Activated CD4-positive, alpha-beta T cell treated with anti-CD3 and anti-CD28 coated beads for 36 hours (primary cell): Measurements from ENCODE around the gene SHFL. TPM values are rescaled to one million over a fixed set of nuclear protein-coding genes. Genes with fewer than 3 reads are reported as not detected.

Experiments
- ATAC-seq: fragments of 200-7000 bp; cut with Tn5 transposase; one replicate; pipeline ENCODE4 v1.10.0; 2021; ENCODE audit warnings: mild to moderate bottlenecking, moderate library complexity
- CTCF ChIA-PET: fragments of 350-600 bp; sonication (Branson Sonifier 250); formaldehyde crosslinking; loops from one replicate; lab custom pipeline; 2021; ENCODE audit warnings: antibody characterized with exemption; lab: Charles Lee
- POLR2A ChIA-PET: fragments of 350-600 bp; sonication (Branson Sonifier 250); formaldehyde crosslinking; loops from one replicate; lab custom pipeline; 2021; ENCODE audit warnings: antibody characterized with exemption, inconsistent platforms; lab: Charles Lee
- DNase-seq: peaks from one replicate; pipeline ENCODE4 v3.0.0-alpha.2; 2020
- H3K27ac Mint-ChIP-seq: one replicate; pipeline ENCODE4 v1.8.0; 2021; ENCODE audit warnings: mixed read lengths
- H3K27me3 Mint-ChIP-seq: one replicate; pipeline ENCODE4 v1.8.0; 2021; ENCODE audit warnings: mixed read lengths
- H3K36me3 Mint-ChIP-seq: one replicate; pipeline ENCODE4 v1.8.0; 2021; ENCODE audit warnings: low read depth, mixed read lengths
- H3K4me1 Mint-ChIP-seq: one replicate; pipeline ENCODE4 v1.8.0; 2021; ENCODE audit warnings: mixed read lengths
- H3K4me3 Mint-ChIP-seq: one replicate; pipeline ENCODE4 v1.8.0; 2021; ENCODE audit warnings: mild to moderate bottlenecking, moderate library complexity, mixed read lengths
- H3K9me3 Mint-ChIP-seq: one replicate; pipeline ENCODE4 v1.8.0; 2021; ENCODE audit warnings: low read depth, mixed read lengths
- intact Hi-C, 2 experiments: fragments of 100-400 bp; cut with DNase I in 1 of 2; cut with micrococcal nuclease in 1 of 2; formaldehyde crosslinking; loops; one replicate each; pipeline versions ENCODE4 v1.14.2 to v1.15.1; 2022 to 2024; cut with DNase I, micrococcal nuclease
- total RNA-seq, 2 experiments: library from RNA; stranded (reverse); gene quantifications; one replicate each; pipeline ENCODE4 v1.2.3, GENCODE V29; 2021

The SHFL gene
- total RNA-seq, 2 experiments from 2014 or later = 49.8 to 62.6 TPM

DNA sequence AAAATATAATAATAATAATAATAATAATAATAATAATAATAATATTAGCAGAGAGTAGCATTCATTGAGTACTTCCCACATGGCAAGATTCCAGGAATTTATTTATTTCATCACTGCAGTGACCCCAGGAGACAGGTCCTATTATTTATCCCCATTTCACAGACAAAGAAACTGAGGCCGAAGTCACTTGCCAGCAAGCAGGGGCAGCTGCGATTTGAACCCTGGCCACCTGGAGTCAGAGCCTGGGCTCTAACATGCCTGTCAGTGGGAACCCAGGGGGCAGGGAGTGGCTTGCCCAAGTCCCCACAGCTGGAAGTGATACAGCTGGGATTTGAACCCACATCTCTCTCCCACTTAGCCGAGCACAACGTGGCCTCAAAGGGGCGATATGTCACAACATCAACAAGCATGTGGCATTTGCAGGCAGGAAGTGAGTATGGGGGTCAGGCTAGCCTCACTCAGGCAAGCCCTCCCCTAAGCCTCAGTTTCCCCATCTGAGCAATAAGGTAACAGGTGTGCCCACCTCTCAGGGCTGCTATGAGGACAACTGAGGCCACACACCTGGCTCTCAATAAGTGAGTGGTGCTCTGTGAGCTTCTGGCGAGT lies 2.9 kb downstream of the SHFL start:
- no peak for DNase-seq
- Mint-ChIP-seq H3K27ac (no peak overlapping the region), H3K36me3 (peaks cover 39% of the 10 kb centered on the region), H3K4me1 (peaks cover 11% of the 10 kb centered on the region), H3K9me3 (no peaks in the 10 kb centered on the region), H3K4me3 (no peak overlapping the region), H3K27me3 (no peaks in the 10 kb centered on the region)
- no peak for ATAC-seq
- ChIA-PET CTCF (interaction anchor here (0.8 kb wide), 1 partner anchor 19 kb away, joined by 3 read pairs; no protein-coding TSS in a partner anchor), POLR2A (no interaction called here)
- intact Hi-C loops = no loop called here

DNA sequence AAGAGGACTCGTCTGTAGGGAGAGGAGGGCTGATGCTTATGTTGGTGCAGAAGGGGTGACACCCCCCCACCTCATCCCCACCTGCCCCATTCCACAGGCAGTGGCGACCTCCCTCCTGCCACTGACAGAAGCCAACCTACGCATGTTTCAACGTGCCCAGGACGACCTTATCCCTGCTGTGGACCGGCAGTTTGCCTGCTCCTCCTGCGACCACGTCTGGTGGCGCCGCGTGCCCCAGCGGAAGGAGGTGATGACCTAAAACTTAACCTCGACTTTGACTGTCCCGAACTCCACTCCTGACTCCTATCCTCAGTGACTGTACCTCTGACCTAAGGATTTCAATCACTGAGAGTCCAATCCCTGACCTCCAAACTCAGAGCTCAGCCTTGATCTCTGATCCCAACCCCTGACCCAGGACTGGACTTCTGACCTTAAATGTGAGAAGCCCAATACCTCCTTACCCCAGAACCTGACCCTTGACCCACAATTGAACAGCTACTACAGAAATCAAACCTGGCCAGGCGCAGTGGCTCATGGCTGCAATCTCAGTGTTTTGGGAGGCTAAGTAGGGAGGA lies 3.8 kb downstream of the SHFL start:
- ATAC-seq (no peak), DNase-seq (no peak)
- peaks cover 11% of the 10 kb centered on the region for H3K4me1 Mint-ChIP-seq
- intact Hi-C loops = no loop called here
- peaks cover 46% of the 10 kb centered on the region for H3K36me3 Mint-ChIP-seq
- no peak overlapping the region for H3K4me3 Mint-ChIP-seq
- no peaks in the 10 kb centered on the region for H3K9me3 Mint-ChIP-seq
- POLR2A ChIA-PET = no interaction called here
- no peaks in the 10 kb centered on the region for H3K27me3 Mint-ChIP-seq
- H3K27ac Mint-ChIP-seq = peak overlapping the region; percentile 45
- CTCF ChIA-PET = interaction anchor here (0.6 to 1.3 kb wide), 4 partner anchors 9 to 1291 kb away, joined by 3 to 4 read pairs (median 4); no protein-coding TSS in a partner anchor

DNA sequence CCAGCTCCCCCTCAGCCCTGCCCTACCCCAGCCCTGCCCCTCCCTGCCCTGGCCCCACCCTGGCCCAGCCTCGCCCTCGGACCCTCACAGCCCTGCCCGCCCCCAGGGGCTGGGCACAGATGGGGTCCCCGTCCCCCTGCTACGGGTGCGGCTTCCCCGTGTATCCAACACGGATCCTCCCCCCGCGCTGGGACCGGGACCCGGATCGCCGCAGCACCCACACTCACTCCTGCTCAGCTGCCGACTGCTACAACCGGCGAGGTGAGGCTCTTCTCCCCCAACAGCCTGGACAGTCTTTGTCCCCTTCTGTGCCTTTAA lies 5.2 kb downstream of the SHFL start:
- H3K9me3 Mint-ChIP-seq = no peaks in the 10 kb centered on the region
- DNase-seq (no peak), ATAC-seq (no peak)
- CTCF ChIA-PET = no interaction called here
- H3K27me3 Mint-ChIP-seq = no peaks in the 10 kb centered on the region
- POLR2A ChIA-PET = no interaction called here
- H3K4me1 Mint-ChIP-seq = peaks cover 14% of the 10 kb centered on the region
- H3K4me3 Mint-ChIP-seq = no peak overlapping the region
- peaks cover 53% of the 10 kb centered on the region for H3K36me3 Mint-ChIP-seq
- H3K27ac Mint-ChIP-seq = no peak overlapping the region
- intact Hi-C loops = no loop called here

DNA sequence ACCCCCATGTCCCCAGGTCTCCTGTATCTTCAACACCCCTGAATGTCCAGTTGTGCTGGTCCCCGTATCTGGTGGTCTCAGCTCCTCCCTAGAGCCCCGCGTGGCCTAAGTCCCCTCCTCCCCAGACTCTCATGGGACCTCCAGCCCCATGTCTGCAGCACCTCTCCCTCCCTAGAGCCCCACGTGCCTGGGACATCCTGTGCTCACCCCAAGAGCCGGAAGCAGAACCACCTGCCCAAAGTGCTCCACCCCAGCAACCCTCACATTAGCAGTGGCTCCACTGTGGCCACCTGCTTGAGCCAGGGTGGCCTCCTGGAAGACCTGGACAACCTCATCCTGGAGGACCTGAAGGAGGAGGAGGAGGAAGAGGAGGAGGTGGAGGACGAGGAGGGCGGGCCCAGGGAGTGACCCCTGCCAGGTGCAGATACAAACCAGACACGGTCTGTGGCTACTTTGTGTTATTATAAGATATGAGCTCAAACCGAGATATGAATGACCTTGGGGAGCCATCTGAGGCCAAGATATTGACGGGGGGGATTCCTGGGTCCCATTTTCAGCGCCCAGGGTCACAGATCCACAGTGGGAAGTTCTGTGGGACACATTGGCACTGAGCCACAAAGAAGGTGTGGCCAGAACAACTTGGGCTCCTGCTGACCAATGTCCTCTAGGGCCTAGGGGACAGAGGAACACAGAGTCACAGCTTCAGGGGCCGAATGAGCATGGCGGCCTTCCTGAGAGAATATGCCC lies 6.0 kb downstream of the SHFL start:
- H3K4me1 Mint-ChIP-seq = peaks cover 15% of the 10 kb centered on the region
- no peaks in the 10 kb centered on the region for H3K27me3 Mint-ChIP-seq
- ATAC-seq (no peak), DNase-seq (no peak)
- ChIA-PET CTCF (no interaction called here), POLR2A (no interaction called here)
- H3K9me3 Mint-ChIP-seq = no peaks in the 10 kb centered on the region
- peaks cover 52% of the 10 kb centered on the region for H3K36me3 Mint-ChIP-seq
- no peak overlapping the region for H3K27ac Mint-ChIP-seq
- intact Hi-C loops = no loop called here
- no peak overlapping the region for H3K4me3 Mint-ChIP-seq

DNA sequence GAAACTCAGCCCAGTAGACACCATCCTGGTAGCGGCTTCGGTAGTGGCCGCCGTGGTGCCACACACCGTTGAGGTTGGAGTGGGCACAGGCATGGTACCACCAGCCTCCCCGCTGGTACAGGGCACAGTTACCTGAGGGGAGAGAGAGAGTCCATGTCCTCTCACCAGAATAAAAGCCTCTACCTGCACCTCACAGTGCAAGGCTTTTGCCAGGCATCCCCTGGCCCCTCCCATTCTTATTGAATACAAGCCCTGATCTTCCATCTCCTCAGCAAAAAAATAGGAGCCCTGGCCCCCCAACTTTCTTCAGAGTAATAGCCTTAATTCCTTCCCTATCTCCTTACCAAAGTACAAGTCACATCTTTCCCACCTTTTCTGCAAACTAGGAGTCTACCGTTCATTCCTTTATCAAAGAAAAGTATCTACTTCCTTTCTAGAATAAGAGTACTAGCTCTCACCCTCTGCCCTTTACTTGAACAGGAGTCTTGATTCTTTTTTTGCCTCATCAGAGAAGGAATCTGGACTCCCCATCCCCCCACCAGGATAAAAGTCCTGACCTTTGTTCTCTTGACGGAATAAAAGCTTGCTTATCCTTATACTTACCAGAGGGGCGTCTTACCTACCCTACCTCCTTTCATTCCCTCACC lies 6.7 kb downstream of the SHFL start:
- ATAC-seq (no peak), DNase-seq (no peak)
- no peak overlapping the region for H3K27ac Mint-ChIP-seq

DNA sequence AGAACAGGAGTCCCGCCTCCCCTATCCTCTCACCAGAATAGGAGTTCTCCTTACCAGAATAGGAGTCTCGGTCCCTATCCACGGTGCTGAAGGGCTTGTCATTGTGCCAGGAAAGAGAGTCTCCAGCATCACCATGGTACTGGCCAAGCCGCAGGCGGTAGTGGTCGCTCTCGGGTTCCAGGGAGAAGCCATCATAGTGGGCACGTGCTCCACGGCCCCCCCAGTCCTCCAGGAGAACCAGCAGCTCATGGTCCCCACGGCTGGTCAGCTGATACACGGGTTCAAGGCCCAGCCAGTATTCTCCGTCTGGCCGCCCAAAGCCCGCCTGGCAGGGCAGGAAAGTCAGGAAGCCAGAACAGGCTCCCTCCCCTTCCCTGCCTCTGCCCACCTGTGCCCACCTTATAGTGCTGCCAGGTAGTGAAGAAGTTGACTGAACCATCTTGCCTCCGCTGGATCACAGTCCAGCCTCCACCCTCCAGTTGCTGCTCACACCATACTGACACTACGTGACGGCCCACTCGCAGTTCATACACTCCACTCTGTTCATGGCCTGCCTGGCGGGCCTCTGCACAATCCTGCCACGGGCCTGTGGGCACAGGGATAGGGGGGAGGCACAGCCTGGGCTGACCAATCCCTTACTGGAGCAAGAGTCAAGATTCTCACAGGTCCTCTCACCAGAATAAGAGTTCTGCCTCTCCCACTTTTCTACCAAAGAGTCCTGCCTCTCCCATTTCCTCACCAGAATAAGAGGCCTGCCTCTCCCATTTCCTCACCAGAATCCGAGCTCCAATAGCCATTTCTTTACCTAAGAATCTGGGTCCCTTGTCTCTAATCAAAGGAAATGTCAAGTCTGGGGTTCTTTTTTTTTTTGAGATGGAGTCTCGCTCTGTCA lies 7.4 kb downstream of the SHFL start:
- DNase-seq (peak; percentile 39), ATAC-seq (no peak)
- no peak overlapping the region for H3K4me3 Mint-ChIP-seq
- H3K27ac Mint-ChIP-seq = no peak overlapping the region
- CTCF ChIA-PET = no interaction called here
- intact Hi-C loops = no loop called here
- H3K27me3 Mint-ChIP-seq = no peaks in the 10 kb centered on the region
- peaks cover 46% of the 10 kb centered on the region for H3K36me3 Mint-ChIP-seq
- POLR2A ChIA-PET = no interaction called here
- H3K9me3 Mint-ChIP-seq = no peaks in the 10 kb centered on the region
- peaks cover 12% of the 10 kb centered on the region for H3K4me1 Mint-ChIP-seq

More for the DNA sequence above, 6.7 kb downstream of the SHFL start:
- CTCF ChIA-PET = no interaction called here
- Mint-ChIP-seq H3K4me3 (no peak overlapping the region), H3K4me1 (peaks cover 8% of the 10 kb centered on the region), H3K27me3 (no peaks in the 10 kb centered on the region), H3K9me3 (no peaks in the 10 kb centered on the region), H3K36me3 (peaks cover 46% of the 10 kb centered on the region)
- POLR2A ChIA-PET = no interaction called here
- intact Hi-C loops = no loop called here

DNA sequence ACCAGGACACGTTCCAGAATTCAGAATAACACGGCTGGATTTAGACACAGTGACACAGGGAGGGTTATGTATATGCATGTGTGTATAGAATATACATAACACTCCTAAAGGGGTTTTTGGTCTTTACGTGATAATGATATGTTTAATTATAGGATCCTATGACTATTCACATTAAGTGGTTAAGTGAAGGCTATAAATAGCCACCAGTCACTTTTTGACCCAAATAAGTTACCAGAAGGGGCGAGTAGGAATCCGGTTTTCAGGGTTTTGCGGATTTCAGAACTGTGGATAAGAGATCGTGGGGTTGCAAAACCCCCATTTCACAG lies 9.5 kb downstream of the SHFL start:
- Mint-ChIP-seq H3K4me1 (peaks cover 25% of the 10 kb centered on the region), H3K27me3 (no peaks in the 10 kb centered on the region), H3K27ac (no peak overlapping the region), H3K4me3 (no peak overlapping the region), H3K9me3 (no peaks in the 10 kb centered on the region), H3K36me3 (peaks cover 42% of the 10 kb centered on the region)
- intact Hi-C loops = no loop called here
- ChIA-PET CTCF (interaction anchor here (0.7 to 1.4 kb wide), 8 partner anchors 9 to 165 kb away, joined by 3 to 5 read pairs (median 4); partner anchors contain the start of genes P2RY11 and PPAN), POLR2A (interaction anchor here (1.0 to 1.4 kb wide), 3 partner anchors 9 to 13 kb away, joined by 4 to 7 read pairs (median 5); partner anchors contain the start of gene PPAN)
- no peak for ATAC-seq
- no peak for DNase-seq

DNA sequence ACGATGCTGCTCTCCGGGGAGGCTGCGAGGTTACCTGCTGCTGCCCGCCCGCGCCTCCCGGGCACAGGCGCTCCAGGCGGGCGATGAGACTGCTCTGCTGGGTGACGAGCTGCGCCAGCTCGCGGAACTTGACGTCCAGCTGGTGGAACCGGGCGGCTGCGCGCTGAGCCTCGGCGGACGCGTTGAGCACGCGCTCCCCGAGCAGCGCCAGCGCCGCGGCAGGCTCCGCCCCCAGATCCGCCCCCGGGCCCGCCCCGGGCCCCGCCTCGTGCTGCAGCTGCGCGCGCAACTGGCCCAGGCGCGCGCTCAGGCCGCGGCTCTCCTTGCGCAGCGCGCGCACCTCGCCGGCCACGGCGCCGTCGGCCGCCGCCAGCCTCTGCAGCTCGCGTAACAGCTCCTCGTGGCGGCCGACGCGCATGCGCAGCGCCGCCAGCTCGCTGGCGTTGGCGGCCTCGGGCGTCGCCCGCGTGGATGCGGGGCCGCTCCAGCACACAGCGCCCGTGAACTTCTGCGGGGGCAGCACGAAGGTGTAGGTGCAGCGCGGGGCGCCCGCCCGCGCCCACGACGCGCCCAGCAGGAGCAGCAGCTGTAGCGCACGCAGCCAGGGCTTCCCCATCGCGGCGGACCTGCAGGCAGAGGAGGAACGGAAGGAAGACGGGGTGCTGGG lies 10.0 kb downstream of the SHFL start:
- H3K9me3 Mint-ChIP-seq = no peaks in the 10 kb centered on the region
- ChIA-PET CTCF (interaction anchor here (0.6 to 1.4 kb wide), 10 partner anchors 8 to 238 kb away, joined by 3 to 5 read pairs (median 3); partner anchors contain the start of genes P2RY11 and PPAN), POLR2A (interaction anchor here (0.5 to 1.4 kb wide), 5 partner anchors 8 to 284 kb away, joined by 3 to 7 read pairs (median 4); partner anchors contain the start of genes PPAN and TYK2)
- H3K4me1 Mint-ChIP-seq = peaks cover 26% of the 10 kb centered on the region
- DNase-seq = peak; percentile 94
- peaks cover 40% of the 10 kb centered on the region for H3K36me3 Mint-ChIP-seq
- ATAC-seq = peak; percentile 90
- intact Hi-C loops = loop anchor here (1.0 to 2.0 kb wide), 10 partner anchors 9 to 471 kb away; partner anchors contain the start of genes SHFL (in 2 of the 2), DNMT1 (in 1 of the 2), EIF3G (in 1 of the 2) and KRI1 (in 1 of the 2)
- H3K27me3 Mint-ChIP-seq = no peaks in the 10 kb centered on the region
- peak overlapping the region; percentile 56 for H3K4me3 Mint-ChIP-seq
- peak overlapping the region; percentile 69 for H3K27ac Mint-ChIP-seq

DNA sequence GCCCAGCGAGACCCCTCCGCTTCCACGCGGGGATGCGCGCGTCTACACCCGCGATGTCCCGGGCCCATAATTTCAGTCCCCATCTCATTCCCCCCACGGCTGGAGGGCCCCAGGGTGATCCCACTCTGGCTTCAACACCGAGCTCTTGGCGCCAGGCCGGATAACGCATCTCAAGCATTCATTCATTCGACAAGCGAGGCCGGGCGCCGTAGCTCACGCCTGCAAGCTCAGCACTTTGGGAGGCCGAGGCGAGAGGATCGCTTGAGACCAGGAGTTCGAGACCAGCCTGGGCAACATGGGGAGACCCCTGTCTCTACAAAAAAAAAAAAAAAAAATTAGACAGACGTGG lies 10.5 kb downstream of the SHFL start:
- ChIA-PET POLR2A (interaction anchor here (0.6 to 1.4 kb wide), 5 partner anchors 8 to 322 kb away, joined by 3 to 7 read pairs (median 4); partner anchors contain the start of gene PPAN), CTCF (interaction anchor here (0.8 to 1.4 kb wide), 6 partner anchors 8 to 22 kb away, joined by 3 to 4 read pairs (median 4); partner anchors contain the start of genes P2RY11 and PPAN)
- intact Hi-C loops = loop anchor here (1.0 to 2.0 kb wide), 10 partner anchors 9 to 470 kb away; partner anchors contain the start of genes SHFL (in 2 of the 2), DNMT1 (in 1 of the 2), EIF3G (in 1 of the 2) and KRI1 (in 1 of the 2)
- peak overlapping the region; percentile 56 for H3K4me3 Mint-ChIP-seq
- ATAC-seq (no peak), DNase-seq (no peak)
- no peaks in the 10 kb centered on the region for H3K27me3 Mint-ChIP-seq
- H3K27ac Mint-ChIP-seq = peak overlapping the region; percentile 69
- no peaks in the 10 kb centered on the region for H3K9me3 Mint-ChIP-seq
- H3K36me3 Mint-ChIP-seq = peaks cover 39% of the 10 kb centered on the region
- H3K4me1 Mint-ChIP-seq = peaks cover 26% of the 10 kb centered on the region
